K562 (cell line): ENCODE results near the gene EDEM1.

Source experiments
- ATF3 ChIP-seq, 2 experiments: fragments of 450-650 bp in 1 of 2; sonication (generic) in 1 of 2; formaldehyde crosslinking in 1 of 2; IDR thresholded peaks in 1 of 2; conservative IDR thresholded peaks in 1 of 2; 2 replicates each; pipeline versions ENCODE4 v1.6.1 to v1.8.1; 2016 to 2023; ENCODE audit warnings: mild to moderate bottlenecking in 2 of 2, moderate library complexity in 2 of 2, inconsistent platforms in 1 of 2, missing genetic modification reagents in 1 of 2
- KDM4B ChIP-seq, 2 experiments: fragments of 450-650 bp in 1 of 2; sonication (generic) in 1 of 2; IDR thresholded peaks; 2 replicates each; pipeline ENCODE4 v1.6.1; 2016 to 2017; ENCODE audit warnings: borderline replicate concordance in 2 of 2, antibody characterized with exemption in 1 of 2, low read depth in 1 of 2, mild to moderate bottlenecking in 1 of 2
- ZKSCAN8 ChIP-seq: fragments of 200-800 bp; sonication (Bioruptor generic); IDR thresholded peaks from 2 replicates; pipeline ENCODE4 v1.6.1; 2016; ENCODE audit warnings: missing genetic modification characterization, missing compliant biosample characterization
- ZNF121 ChIP-seq: sonication (generic); formaldehyde crosslinking; conservative IDR thresholded peaks from 2 replicates; pipeline ENCODE4 v1.8.0; 2022; ENCODE audit warnings: missing genetic modification reagents
- TF ChIP-seq, protein P1 (sequence below), 3 experiments: IDR thresholded peaks in 2 of 3; conservative IDR thresholded peaks in 1 of 3; 2 replicates each; pipeline ENCODE4 v1.5.1; 2011 to 2012; ENCODE audit warnings: low read length in 3 of 3, mild to moderate bottlenecking in 3 of 3, control low read depth in 2 of 3, improper control_type of control experiment in 1 of 3, inconsistent platforms in 1 of 3, low read depth in 1 of 3, mixed read lengths in 1 of 3, moderate library complexity in 1 of 3; ENCODE audit not compliant: insufficient read depth in 2 of 3
- TF ChIP-seq, protein P2 (sequence below): sonication (generic); formaldehyde crosslinking; IDR thresholded peaks from 2 replicates; pipeline ENCODE4 v1.8.0; 2022; ENCODE audit warnings: missing genetic modification reagents, mild to moderate bottlenecking, borderline replicate concordance

DNA sequence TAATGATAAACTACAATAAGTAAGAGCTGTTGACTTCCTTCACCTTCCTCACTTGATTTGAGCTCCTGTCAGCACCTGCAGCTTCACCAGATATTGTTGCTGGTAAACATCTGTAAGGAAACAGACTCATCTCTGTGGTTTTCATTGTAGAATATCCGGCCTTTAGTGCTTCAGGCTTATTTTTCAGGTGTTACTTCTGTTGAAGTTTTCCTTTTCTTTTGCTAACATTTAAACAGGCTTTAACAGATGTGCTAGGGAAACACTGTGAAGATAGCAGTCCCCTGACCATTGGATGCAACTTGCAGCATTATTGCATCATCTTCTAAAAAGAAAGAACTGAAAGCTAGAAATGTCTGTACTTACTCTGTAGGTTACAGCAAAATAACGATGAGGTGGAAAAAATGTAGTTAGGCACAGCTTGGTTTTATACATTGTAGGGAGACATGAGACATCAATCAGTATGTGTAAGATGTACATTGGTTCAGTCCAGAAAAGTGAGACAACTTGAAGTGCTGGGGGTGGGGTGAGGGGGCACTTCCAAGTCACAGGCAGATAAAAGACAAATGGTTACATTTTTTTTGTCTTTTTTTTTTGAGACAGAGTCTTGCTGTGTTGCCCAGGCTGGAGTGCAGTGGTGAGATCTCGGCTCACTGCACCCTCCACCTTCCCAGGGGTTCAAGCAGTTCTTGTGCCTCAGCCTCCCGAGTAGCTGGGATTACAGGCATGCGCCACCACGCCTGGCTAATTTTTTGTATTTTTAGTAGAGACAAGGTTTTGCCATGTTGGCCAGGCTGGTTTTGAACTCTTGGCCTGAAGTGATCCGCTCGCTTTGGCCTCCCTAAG, 10.2 kb downstream of the EDEM1 start:
- TF ChIP-seq, protein P1, sequence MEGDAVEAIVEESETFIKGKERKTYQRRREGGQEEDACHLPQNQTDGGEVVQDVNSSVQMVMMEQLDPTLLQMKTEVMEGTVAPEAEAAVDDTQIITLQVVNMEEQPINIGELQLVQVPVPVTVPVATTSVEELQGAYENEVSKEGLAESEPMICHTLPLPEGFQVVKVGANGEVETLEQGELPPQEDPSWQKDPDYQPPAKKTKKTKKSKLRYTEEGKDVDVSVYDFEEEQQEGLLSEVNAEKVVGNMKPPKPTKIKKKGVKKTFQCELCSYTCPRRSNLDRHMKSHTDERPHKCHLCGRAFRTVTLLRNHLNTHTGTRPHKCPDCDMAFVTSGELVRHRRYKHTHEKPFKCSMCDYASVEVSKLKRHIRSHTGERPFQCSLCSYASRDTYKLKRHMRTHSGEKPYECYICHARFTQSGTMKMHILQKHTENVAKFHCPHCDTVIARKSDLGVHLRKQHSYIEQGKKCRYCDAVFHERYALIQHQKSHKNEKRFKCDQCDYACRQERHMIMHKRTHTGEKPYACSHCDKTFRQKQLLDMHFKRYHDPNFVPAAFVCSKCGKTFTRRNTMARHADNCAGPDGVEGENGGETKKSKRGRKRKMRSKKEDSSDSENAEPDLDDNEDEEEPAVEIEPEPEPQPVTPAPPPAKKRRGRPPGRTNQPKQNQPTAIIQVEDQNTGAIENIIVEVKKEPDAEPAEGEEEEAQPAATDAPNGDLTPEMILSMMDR (IDR thresholded peaks at IDR 0.05 in 2 of 3, conservative IDR thresholded peaks at IDR 0.05 in 1 of 3; ENCODE audit: insufficient read depth in 2 of 3, low read depth in 1 of 3, low read length in 3 of 3) = no peak
- TF ChIP-seq ATF3 (IDR thresholded peaks at IDR 0.05) = peak; percentile 100
- TF ChIP-seq ATF3 (CRISPR knock-in tag; conservative IDR thresholded peaks at IDR 0.05) = peak; percentile 88
- TF ChIP-seq KDM4B (IDR thresholded peaks at IDR 0.05; ENCODE audit: borderline replicate concordance in 2 of 2, low read depth in 1 of 2) = no peak
- peak; percentile 50 for TF ChIP-seq ZNF121 (CRISPR knock-in tag)
- TF ChIP-seq, protein P2, sequence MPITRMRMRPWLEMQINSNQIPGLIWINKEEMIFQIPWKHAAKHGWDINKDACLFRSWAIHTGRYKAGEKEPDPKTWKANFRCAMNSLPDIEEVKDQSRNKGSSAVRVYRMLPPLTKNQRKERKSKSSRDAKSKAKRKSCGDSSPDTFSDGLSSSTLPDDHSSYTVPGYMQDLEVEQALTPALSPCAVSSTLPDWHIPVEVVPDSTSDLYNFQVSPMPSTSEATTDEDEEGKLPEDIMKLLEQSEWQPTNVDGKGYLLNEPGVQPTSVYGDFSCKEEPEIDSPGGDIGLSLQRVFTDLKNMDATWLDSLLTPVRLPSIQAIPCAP (CRISPR knock-in tag) = no peak
- no peak for TF ChIP-seq ZKSCAN8 (CRISPR knock-in tag)
